Parathyroid adenoma (tissue), 2 donors: ENCODE results near the gene TMEM35B.
"Not testable (repeated sequence)": the region's sequence is repeated elsewhere in the genome, so short reads cannot be mapped to it uniquely, and the experiment has no call there.

Source experiments
- H2AFZ ChIP-seq: fragments of 300-600 bp; sonication (generic); one replicate; pipeline ENCODE4 v1.7.0; 2017; ENCODE audit warnings: antibody characterized with exemption, mild to moderate bottlenecking
- H3K27ac ChIP-seq: fragments of 300-600 bp; sonication (generic); one replicate; pipeline ENCODE4 v1.7.0; 2017
- H3K27me3 ChIP-seq: fragments of 300-600 bp; sonication (generic); one replicate; pipeline ENCODE4 v1.7.0; 2017; ENCODE audit warnings: low read length; ENCODE audit not compliant: control insufficient read depth, insufficient read depth
- H3K36me3 ChIP-seq: fragments of 300-600 bp; sonication (generic); one replicate; pipeline ENCODE4 v1.7.0; 2017; ENCODE audit warnings: low read length; ENCODE audit not compliant: control insufficient read depth, insufficient read depth
- H3K4me1 ChIP-seq: fragments of 300-600 bp; sonication (generic); one replicate; pipeline ENCODE4 v1.7.0; 2017; ENCODE audit warnings: control low read depth
- H3K4me2 ChIP-seq: fragments of 300-600 bp; sonication (generic); one replicate; pipeline ENCODE4 v1.7.0; 2017; ENCODE audit warnings: low read length
- H3K4me3 ChIP-seq: fragments of 300-600 bp; sonication (generic); one replicate; pipeline ENCODE4 v1.7.0; 2017; ENCODE audit warnings: low read depth, low read length
- H3K79me2 ChIP-seq: fragments of 300-600 bp; sonication (generic); one replicate; pipeline ENCODE4 v1.7.0; 2017; ENCODE audit warnings: control low read depth
- H3K9ac ChIP-seq: fragments of 300-600 bp; sonication (generic); one replicate; pipeline ENCODE4 v1.7.0; 2017; ENCODE audit warnings: mild to moderate bottlenecking
- H3K9me3 ChIP-seq: fragments of 300-600 bp; sonication (generic); one replicate; pipeline ENCODE4 v1.7.0; 2017; ENCODE audit warnings: low read length; ENCODE audit not compliant: control insufficient read depth
- CTCF ChIP-seq: fragments of 300-600 bp; sonication (generic); IDR thresholded peaks from one replicate; pipeline ENCODE4 v1.7.0; 2017; ENCODE audit warnings: antibody characterized with exemption, mild to moderate bottlenecking
- donor health status: primary hyperparathyroidism.

TMEM35B gene

GRCh38 chr1:34965597-34965996 lies 19.6 kb downstream of the TMEM35B start:
- Histone ChIP-seq H3K36me3 (no peaks in the 10 kb centered on the region), H3K27me3 (no peaks in the 10 kb centered on the region), H3K4me3 (no peak overlapping the region), H3K4me2 (no peak overlapping the region), H3K79me2 (no peaks in the 10 kb centered on the region), H3K4me1 (no peaks in the 10 kb centered on the region), H3K9me3 (no peaks in the 10 kb centered on the region), H3K27ac (no peak overlapping the region), H2AFZ (no peak overlapping the region), H3K9ac (no peak overlapping the region)
- no peak for TF ChIP-seq CTCF

GRCh38 chr1:34950428-34950827 lies 34.7 kb downstream of the TMEM35B start:
- H3K27me3 ChIP-seq: no peaks in the 10 kb centered on the region
- H3K9me3 ChIP-seq: no peaks in the 10 kb centered on the region
- no peak overlapping the region for H2AFZ ChIP-seq
- H3K4me3 ChIP-seq: no peak overlapping the region
- no peak for TF ChIP-seq CTCF
- no peak overlapping the region for H3K4me2 ChIP-seq
- no peaks in the 10 kb centered on the region for H3K36me3 ChIP-seq
- no peaks in the 10 kb centered on the region for H3K79me2 ChIP-seq
- no peak overlapping the region for H3K27ac ChIP-seq
- peaks cover 4% of the 10 kb centered on the region for H3K4me1 ChIP-seq
- no peak overlapping the region for H3K9ac ChIP-seq

- H2AFZ ChIP-seq, H3K4me3 ChIP-seq, H3K79me2 ChIP-seq, H3K4me1 ChIP-seq, H3K27me3 ChIP-seq, H3K9me3 ChIP-seq, H3K27ac ChIP-seq, H3K9ac ChIP-seq, H3K36me3 ChIP-seq, H3K4me2 ChIP-seq: not testable (repeated sequence)
These were observed 36.4 kb downstream of the TMEM35B start for GRCh38 chr1:34948739-34949138.

- not testable (repeated sequence) for H3K4me2 ChIP-seq, H3K4me1 ChIP-seq, H2AFZ ChIP-seq, H3K9me3 ChIP-seq, H3K9ac ChIP-seq, H3K36me3 ChIP-seq, H3K4me3 ChIP-seq, H3K79me2 ChIP-seq, H3K27ac ChIP-seq, H3K27me3 ChIP-seq
These were observed 37.4 kb downstream of the TMEM35B start for GRCh38 chr1:34947641-34948314.

GRCh38 chr1:34946211-34946610 lies 38.9 kb downstream of the TMEM35B start:
- no peaks in the 10 kb centered on the region for H3K9me3 ChIP-seq
- H3K4me3 ChIP-seq: no peak overlapping the region
- H3K9ac ChIP-seq: no peak overlapping the region
- peaks cover 4% of the 10 kb centered on the region for H3K4me1 ChIP-seq
- peak overlapping the region; percentile 84 for H3K27ac ChIP-seq
- H3K27me3 ChIP-seq: no peaks in the 10 kb centered on the region
- no peak overlapping the region for H2AFZ ChIP-seq
- peak overlapping the region; percentile 12 for H3K4me2 ChIP-seq
- H3K79me2 ChIP-seq: no peaks in the 10 kb centered on the region
- TF ChIP-seq CTCF: no peak
- no peaks in the 10 kb centered on the region for H3K36me3 ChIP-seq

- not testable (repeated sequence) for H3K36me3 ChIP-seq, H3K79me2 ChIP-seq, H2AFZ ChIP-seq, H3K4me3 ChIP-seq, H3K27ac ChIP-seq, H3K9me3 ChIP-seq, H3K9ac ChIP-seq, H3K4me2 ChIP-seq, H3K4me1 ChIP-seq, H3K27me3 ChIP-seq
These were observed 43.3 kb downstream of the TMEM35B start for GRCh38 chr1:34941798-34942197.
